Activated naive CD8-positive, alpha-beta T cell treated with anti-CD3 and anti-CD28 coated beads, Interleukin-2, amount 50 U/mL, for 16 hours (primary cell): Measurements from ENCODE around the gene PDLIM4.

Experiments
- DNase-seq: peaks from one replicate; pipeline ENCODE4 v3.0.0-alpha.2; 2020; ENCODE audit warnings: low read depth, low spot score

The PDLIM4 gene, protein sequence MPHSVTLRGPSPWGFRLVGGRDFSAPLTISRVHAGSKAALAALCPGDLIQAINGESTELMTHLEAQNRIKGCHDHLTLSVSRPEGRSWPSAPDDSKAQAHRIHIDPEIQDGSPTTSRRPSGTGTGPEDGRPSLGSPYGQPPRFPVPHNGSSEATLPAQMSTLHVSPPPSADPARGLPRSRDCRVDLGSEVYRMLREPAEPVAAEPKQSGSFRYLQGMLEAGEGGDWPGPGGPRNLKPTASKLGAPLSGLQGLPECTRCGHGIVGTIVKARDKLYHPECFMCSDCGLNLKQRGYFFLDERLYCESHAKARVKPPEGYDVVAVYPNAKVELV

DNA sequence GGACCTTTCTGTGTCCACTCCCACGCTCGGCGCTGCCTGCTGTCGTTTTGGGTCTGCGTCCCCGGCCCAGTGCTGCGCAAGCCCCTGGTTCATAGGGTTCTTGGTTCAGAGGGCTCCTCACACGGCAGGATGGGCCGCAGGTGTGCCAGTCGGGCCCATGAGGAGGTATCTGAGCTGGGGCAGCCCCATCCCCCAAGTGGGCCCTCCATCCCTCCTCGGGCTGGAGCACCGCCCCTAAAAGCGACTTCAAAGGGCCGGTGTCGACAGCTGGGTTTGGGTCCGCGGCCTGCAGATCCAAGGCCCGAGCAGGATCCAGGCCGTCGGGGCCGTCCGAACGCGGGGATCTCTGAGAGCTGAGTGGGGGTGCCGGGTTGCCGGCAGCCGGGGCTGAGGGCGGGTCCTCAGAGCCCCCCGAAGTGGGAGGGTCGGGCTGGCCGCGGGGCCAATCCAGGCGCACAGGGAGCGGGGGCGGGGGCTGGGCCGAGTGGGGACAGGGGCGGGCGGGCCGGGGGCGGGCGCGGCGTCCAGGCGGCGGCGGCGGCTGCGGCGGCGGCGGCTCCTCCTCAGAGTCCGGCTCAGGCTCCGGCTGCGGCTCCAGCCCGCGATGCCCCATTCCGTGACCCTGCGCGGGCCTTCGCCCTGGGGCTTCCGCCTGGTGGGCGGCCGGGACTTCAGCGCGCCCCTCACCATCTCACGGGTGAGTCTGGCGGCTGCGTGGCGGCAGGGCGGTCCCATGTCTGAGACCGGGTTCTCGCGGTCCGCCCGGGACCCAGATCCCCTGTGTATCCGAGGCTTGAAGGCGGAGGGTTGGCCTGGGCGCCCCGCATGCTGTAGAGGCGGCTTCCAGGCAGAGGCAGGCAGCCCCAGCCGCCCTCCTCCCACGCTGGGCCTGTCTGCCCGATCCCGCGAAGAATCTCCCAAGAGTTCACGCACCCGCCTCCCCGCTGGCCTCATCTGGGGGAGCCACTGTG lies at the start of gene PDLIM4:
Gene PDLIM4, plus strand, starts transcription at position 566 of the 971 bp plus-strand sequence. Its CDS starts 39 bp downstream, at position 605.
- no peak for DNase-seq

DNA sequence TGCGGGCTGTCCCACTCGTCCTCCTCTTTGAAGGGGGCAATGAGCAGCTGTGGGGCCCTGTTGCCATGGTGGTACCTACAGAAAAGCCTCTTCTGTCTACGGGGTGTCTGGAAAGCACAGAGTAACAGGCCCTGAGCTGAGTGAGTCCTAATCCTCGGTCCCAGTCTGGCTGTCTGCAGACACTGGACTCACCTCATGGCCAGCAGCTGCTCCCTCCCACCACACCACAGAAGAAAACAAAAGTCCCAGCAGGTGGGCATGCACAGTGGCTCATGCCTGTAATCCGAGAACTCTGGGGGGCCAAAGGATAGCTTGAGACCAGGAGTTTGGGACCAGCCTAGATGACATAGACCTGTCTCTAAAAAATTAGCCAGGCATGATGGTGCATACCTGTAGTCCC lies 49.7 kb upstream of the PDLIM4 start:
- DNase-seq: no peak

DNA sequence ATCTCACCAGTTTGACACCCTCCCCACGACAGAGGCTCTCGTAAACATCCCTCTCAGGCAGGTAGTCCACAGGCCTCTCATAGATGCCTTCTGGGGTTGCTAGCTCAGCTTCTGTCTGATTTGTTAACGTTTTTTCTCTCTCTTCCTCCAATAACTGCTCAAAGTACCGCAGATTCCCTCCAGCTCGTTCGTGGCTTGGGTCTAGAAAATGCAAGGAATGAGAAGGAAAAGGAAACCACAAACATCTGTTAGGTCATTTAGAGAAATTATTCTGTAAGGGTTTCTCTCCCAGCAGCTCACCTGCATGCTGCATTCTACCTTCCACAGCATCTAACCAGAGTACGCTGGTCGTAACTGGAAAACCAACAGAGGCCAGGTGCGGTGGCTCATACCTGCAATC lies 48.4 kb upstream of the PDLIM4 start:
- no peak for DNase-seq

DNA sequence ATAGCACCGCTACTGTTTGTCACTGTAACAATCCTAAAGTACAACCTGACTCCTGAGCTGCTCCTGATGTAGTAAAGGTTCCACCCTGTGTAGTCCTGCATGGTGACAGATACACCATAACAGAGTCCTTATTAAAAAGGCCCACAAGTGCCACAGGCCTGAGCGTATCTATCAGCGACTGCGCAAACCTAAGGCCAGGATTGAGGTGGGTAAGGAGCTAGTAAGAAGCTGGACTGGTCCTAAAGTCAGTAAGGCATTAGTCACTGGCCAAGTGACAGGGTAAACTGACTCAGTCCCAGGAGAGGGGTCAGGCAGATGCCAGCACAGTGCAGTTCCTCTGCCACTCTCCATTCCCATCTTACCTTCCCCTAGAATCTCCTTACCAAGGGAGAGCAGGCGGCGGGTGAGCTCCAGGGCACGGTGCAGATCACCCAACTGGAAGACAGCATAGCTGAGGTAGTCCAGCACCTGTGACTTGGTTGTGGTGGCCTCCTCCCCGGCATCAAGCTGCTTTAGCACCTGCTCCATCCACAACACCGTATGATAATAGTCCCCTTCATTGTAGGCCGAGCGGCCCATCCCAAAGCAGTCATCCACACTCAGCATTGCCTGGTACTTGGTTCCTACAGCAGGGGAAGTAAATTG lies 47.5 kb upstream of the PDLIM4 start:
- DNase-seq: no peak

DNA sequence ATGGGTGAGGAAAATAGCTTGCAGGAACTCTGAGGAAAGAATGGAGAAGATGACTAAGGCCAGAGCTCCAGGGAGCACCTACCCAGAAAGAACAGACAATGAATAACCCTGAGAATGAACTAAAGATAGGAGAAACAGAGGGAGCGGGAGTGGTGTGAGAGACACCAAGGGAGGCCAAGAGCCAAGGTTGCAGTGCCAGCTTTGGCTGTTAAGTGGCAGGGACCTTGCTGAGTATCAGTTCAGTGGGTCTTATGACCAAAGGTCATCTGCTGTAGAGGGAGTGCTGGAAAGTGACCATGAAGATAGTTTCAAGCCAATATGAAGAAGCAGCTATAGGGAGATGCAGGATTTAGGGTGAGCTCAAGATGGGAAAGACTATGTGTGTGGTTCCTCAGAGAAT lies 46.6 kb upstream of the PDLIM4 start:
- no peak for DNase-seq

DNA sequence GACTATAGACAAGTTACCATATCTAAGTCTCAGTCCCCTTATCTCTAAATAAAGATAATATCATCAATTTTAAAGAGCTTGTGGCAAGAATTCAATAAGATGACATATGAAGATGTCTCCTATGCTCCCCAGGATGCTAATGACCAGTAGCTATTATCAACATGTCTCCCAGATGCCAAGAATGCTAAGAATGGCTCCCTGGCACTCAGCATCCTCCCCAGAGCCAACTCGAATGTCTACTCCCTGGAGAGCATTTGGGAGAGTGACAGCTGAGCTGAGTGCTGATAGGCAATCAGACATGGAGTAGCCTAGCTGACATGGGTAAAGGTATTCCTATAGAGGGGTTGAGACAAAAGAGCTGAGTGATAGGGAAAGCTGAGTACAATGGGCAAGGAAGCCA lies 45.7 kb upstream of the PDLIM4 start:
- no peak for DNase-seq

DNA sequence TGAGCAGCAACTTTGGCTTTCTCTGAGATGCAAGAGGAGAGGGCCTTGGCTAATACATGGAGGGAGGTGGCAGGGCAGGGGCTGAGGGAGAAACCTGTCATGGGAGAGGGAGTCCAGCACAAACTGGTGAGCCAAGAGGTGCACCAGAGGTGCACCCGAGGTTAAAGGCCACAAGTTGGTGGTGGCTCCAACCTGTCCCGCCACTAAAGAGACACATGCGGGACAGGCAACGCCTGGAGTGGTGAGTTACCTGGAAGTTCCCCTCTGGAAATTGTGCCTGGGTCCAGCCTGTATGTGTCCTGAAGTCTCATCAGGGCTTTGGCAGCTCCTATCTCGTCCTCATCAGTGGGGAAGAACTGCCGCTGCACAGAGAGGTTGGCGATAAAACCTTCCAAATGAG lies 43.8 kb upstream of the PDLIM4 start:
- no peak for DNase-seq

DNA sequence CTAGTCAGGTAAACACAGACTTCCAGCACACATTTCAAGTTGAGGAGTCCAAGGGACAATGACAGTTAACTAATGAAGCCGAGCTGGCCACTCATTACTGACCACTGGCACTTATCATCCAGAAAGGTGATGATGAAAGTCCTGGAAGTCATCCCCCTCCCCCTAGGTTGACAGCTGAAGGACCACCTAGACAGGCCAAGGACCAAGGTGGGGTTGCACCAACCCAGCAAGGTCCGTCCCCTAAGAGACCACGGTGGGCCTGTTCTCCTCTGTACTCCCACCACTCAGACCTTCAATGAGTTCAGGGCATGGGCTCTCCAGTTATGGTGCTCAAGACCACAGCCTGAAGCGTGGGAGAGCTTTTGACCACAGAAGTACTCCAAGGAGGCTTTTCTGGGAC lies 43.0 kb upstream of the PDLIM4 start:
- DNase-seq: no peak

DNA sequence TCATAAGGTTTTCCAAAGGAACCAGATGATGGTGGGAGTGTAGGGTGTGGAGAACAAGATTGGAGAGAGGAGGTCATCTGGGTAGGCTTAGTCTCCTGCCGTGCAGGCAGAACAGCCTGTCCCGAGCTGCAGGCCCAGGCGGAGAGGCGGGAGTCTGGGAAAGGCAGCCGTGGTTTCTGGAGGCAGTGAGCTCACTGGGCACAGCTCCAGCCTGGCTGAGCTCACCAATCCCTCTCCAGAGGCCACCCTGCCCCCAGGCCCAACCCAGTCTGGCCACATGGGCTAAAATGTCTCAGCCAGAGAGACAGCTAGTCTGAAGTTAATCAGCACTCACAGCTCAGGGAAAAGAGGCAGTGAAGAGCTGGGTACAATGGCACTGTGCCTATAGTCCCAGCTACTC lies 42.2 kb upstream of the PDLIM4 start:
- no peak for DNase-seq

DNA sequence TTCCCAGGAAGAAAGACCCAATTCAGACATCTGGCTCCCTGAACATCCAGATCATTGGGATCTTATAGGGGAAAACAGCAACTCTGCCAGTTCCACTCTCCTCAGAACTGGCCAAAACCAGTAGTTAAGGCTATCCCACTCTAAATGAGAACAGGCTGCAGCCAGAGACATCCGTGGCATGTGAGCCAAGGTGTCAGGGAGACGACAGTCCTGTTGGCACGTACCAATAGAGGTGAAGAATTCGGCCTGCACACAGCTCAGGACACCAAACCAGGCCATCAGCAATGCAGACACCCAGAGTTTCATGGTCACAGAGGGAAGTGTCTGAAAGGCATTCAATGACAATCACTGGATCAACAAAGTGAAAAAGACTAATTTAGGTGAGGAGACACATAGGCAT lies 39.2 kb upstream of the PDLIM4 start:
- no peak for DNase-seq

DNA sequence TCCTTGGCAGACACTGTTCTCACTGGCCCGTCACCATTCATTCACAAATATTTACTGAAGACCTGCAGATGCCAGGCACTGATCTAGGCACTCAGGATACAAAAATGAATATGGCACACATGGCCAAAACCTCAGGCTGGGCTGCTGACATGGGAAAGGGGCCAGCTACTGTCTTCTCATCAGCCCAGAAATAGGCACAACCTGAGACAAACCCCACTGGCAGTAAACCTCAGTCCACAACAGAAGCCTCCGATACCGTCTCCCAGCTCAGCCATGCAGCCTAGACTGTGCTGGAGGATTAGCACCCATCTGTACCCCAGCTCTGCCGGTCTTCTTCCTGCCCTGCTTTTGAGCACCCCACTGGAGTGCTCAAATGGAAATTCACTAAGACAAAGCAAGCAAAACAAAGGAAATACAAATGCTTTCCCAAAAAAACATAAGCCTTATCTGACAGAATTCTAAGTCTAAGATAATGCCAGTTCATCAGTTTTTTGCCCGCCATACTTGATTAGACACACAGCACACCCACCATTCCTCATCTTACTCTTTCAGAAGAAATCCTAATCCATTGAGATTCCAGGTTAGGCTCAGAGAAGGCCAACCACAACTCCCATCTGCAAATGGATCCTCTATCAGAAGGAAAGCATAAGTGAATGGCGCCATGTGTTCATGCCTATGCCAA lies 38.1 kb upstream of the PDLIM4 start:
- DNase-seq: no peak

DNA sequence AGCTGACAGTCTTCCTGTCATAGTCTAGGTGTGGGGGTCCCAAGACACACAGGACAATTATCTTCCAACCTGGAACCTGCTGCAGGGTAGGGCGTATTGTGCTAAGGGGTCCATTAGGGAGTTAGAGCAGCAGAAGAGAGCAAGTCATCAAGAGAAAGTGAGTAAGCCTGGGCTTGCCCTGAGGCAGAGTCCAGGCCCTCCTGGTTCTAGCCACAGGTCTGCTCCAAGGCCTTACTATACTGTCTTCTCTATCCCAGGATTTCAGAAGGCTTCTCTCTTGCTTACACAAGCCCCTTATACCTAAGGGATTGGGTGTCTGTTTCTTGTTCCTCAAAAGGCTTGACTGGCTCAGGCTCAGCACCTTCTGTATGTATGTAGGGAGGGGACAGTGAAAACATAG lies 37.5 kb upstream of the PDLIM4 start:
- no peak for DNase-seq

DNA sequence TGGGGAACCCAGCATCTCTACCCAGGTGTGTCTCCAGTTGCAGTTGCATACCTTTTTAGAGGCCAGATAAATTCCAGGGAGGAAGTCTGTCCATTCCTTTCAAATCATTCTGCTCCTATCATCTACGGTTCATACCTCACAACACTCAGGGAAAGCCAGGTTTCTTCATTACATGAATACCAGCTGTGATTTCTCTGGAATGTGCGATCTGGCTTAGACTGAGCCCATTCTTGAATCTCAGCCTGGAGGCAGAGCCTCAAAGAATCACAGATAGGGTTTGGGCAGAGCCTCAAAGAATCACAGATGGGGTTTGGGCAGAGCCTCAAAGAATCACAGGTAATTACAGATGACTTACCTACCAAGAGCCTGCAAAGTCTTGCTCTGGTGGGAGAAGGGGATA lies 37.0 kb upstream of the PDLIM4 start:
- DNase-seq: no peak

DNA sequence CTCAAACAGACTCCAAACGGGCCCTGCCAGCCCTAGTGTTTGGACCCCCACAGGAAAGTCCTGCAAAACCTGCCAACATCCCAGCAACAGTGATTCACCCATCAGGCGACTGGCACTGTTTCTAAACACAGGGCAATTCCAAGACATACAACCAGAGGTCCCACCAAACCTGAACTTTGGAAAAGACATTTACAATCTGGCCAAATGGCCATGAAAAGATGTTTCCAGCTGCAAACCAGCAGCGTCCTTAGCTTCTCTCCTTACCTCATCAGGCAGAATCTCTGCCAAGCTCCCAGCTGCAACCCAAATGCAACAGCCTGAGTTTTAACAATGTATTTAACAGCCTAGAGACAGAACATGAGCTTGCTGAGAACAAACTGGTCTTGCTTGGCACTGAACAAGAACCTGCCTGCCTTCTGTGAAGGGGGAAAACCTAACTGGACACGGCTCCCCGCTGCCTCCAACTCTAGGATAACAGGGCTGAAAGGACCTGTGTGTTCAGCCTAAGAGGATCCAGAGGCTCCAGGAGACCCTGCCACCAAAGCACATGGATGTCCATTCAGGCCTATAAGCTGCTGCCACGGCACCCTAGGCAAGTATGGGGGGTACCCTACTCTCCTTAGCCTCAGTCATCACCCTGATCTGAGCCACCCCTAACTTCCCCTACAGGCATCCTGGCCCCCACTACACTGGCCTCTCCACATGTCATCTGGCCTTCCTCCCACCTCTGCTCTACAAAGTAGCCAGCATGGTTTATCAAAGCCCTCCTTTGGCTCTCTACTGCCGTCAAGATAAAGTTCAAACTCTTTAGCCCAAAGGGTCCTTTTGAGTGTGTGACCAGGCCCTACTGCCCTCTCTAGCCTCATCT lies 35.5 kb upstream of the PDLIM4 start:
- DNase-seq: no peak

DNA sequence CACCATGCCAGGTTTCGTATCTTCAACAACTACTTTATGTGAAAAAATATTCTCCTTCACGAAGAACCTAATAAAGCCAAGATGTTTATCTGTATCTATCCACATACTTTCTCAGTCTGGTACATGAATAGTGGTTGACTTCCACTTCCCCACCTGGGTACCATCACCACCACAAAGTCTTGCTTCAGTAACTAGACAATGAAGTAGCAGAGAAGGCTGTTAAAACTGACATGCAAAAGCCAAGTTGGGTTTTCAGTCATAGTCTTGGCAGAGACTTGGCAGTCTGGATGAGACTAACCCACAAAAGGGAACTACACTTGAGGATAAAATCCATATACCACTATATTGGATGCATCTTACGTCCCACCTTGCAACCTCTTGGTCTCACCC lies 34.9 kb upstream of the PDLIM4 start:
- no peak for DNase-seq

DNA sequence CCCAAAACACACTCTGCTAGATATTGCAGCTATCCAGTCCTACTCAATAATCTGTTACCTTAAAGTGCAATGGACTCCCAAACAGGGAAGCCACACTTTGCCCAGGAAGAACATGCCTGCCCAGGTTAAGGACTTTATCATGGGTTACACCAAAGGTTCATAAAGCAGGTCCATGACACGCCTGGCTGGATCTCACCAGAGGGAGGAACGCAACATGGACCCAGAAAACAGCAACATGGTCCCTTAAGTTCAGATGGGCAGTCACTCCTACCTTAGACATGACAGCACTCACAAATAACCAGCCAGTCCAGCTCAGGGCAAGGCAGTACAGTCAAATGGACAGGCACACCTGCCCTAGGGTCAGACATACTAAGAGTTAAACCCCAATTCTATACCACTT lies 33.6 kb upstream of the PDLIM4 start:
- DNase-seq: no peak

DNA sequence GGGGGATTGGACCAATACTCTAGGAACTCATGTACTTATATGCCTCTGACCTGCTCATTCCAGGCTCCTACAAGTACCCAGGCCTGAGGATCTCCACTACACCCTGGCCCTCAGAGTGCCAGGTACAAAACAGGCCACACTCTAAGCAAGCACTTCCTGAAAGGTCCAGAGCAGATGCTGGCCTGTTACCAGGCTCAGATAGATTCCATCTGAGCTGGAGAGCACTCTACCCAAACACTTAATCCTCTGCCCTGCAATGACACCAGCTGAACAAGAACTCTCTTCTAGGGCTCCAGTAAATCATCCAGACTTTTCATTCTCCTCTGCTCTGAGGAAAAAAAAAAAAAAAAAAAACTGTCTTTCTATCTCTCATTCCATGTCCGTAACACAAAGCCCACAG lies 32.8 kb upstream of the PDLIM4 start:
- no peak for DNase-seq

DNA sequence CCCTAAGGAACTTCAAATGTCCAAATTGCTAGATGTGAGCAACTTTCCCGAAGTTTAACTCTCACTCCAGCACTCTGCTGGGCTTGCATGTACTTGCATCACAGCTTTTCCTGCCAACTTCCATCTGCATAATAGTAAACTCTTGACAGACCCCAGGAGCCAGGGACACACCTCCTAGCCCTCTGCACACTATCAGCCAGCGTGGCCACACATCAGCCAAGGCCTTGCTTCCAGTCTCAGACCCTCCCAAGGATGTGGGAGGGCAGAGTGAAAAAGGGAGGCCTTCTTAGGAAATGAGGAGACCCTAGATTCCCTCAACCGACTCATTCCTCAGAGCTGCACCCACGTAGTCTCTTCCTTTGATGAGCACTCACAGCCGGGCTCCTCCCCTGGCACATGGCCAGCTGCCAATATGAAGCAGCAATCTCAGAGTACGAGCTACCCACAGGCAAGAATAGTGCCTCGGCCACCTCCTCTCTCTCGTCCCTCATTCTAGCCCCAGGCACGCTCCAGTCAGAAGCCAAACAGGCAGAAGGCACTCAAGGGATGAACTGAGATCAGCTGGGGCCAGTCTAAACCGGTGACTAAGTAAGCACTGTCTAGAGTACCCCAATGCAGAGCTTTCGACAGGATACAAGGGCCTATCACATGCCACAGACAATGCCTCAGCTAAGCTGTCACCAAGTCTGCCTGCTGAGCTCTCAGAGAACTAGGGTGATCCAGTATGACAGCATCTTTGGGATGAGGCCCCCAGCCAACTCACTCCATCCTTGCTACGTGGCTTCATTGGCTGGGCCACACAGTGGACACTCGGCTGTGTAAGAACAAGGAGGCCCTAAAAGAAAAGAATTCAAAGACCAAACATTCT lies 32.1 kb upstream of the PDLIM4 start:
- no peak for DNase-seq

DNA sequence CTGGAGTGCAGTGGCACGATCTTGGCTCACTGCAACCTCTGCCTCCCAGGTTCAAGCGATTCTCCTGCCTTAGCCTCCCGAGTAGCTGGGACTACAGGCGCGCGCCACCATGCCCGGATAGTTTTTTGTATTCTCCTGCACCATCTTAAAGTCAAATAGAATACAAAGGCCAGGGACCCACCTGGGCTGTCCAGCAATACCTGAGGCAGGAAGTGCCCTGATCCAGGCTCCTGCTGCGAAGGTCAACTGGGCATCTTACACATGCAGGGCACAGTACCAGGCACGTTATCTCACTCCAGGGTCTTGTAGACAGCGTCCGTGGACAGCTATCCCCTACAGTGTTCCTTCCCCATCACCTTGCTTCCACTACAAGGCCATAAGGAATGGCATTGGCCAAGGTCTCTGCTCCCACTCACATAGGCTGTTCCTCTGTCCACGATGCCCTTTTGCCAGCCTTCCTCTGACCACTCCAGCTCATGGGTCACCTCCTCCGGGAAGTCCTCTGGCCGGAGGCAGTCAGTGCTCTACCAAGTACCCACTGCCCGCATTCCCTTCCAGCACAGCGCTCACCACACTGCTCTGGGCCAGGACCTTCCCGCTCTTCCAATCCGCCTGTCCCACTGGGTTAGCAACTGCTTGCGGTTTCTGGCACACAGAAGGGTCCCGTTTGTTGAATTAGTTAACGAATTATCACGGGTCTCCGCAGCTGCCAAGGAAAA lies 30.8 kb upstream of the PDLIM4 start:
- no peak for DNase-seq

DNA sequence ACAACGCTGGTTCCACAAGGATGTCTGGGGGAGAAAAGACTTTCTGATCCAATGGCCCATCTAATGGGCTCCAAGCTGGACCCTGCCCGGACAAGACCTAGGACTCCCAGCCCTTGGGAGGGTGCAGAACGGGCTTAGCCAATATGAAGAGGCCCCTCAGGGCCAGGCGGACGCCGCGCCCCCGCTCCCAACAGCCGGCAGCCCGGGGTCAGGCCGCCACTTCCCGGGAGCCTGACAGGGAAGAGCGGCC lies 30.3 kb upstream of the PDLIM4 start:
- no peak for DNase-seq
